Raji (cell line): ENCODE measurements around the gene ARHGAP10.

Source experiments
- POLR2A ChIP-seq: IDR thresholded peaks from 2 replicates; pipeline ENCODE4 v1.6.1; 2011; ENCODE audit warnings: low read depth, low read length, control low read depth; ENCODE audit not compliant: insufficient read depth

The ARHGAP10 gene

DNA sequence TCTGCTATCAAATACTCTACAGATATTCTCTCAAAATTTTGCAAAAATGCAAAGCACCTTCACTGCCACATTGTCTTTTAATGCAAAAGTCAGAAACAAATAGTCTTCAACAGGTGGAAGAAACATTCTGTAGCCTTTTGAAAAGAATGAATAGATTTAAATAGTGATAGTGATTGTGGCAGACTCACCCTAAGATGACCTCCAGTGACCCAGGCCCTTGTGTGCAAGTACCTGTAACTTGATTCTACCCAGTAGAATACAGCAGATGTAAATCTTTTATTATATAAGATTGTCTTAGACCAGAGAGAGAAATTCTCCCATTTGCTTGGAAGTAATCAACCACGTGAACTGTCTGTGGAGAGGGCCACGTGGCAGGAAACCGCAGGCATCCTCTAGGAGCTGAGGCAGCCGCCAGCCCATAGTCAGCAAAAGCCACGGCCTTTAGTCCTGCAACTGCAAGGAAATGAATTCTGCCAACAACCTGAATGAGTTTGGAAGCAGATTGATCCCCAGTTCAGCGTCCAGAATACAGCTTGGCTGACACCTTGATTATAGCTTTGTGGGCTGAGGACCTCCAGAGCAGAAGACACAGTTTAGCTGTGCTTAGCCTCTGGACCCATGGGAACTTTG lies 272.5 kb downstream of the ARHGAP10 start:
- TF ChIP-seq POLR2A = no peak

GRCh38 chr4:148006001-148006400 lies 274.1 kb downstream of the ARHGAP10 start:
- no peak for TF ChIP-seq POLR2A

- TF ChIP-seq POLR2A = no peak
Observed at GRCh38 chr4:148007314-148007760, 275.4 kb downstream of the ARHGAP10 start.

- TF ChIP-seq POLR2A = no peak
Observed at GRCh38 chr4:148007792-148008191, 275.9 kb downstream of the ARHGAP10 start.

DNA sequence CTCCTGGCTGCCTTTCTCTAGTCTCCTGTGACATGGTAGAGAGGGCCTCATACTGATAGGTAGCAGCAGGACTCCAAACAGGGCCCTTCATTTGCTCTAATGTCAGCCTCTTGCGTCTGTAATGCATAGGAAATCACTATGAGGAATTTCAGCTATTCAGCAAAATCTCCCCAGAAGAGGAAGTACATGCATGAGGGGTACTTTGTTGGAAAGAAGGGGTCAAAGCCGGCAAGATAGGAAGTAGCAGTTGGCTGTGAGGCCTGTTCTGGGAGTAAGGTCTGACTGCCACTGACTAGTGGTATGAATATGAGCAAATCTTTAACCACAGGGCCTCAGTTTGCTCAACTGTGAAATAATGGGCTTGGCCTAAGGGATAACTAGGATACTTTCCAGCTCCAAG lies 283.2 kb downstream of the ARHGAP10 start:
- no peak for TF ChIP-seq POLR2A

- no peak for TF ChIP-seq POLR2A
Observed at GRCh38 chr4:148015468-148015867, 283.6 kb downstream of the ARHGAP10 start.

GRCh38 chr4:148016063-148016637 lies 284.3 kb downstream of the ARHGAP10 start:
- no peak for TF ChIP-seq POLR2A

- no peak for TF ChIP-seq POLR2A
Observed at GRCh38 chr4:148017801-148018200, 285.9 kb downstream of the ARHGAP10 start.

- TF ChIP-seq POLR2A = no peak
Observed at GRCh38 chr4:148021686-148022085, 289.8 kb downstream of the ARHGAP10 start.

DNA sequence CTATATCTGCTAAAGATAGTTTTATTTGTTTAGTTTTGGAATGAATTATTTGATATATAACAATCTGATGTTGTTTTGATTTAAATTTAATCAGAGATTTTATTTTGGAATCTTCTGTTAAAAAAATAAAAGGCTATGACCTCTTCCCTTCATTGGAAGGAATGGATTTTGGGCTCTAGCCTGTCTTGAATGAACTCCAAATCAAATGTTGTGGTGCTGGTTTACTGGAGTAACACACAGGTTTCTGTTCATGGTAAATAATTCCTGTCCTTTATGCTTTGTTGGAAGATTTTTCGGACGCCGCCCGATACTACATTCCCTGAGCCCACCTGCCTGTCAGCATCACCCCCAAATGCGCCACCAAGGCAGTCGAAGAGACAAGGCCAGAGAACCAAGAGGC lies 291.1 kb downstream of the ARHGAP10 start:
- no peak for TF ChIP-seq POLR2A

DNA sequence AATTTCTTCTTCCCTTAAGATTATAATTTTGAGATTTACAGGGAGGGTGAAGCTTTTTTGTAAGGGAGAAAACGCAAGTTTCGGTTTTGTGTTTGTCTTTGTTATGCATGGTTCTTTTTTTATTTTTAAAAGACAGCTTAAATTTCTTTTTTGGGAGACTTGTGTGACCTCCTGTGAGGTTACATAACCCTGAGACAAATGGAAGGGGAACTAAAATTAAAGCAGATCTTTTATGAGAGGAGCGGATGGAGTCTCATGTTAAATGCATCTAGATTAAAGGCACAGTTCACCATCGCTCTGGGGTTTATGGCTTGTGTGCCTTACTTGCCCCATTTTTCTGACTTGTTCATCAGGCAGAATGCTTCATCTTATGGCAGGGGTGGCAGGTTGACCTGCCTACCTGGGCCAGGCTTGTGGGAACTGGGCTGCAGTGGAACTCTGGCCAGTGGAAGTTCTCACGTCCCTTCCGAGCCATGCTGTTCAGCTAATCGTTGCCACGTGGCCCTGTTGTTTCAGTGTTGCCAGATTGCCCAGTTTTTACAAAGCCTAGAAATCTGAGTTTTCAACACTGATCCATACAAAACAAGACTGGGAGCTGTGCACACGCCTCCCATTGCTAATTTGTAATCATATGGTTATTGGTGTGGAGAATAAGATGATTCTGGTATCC lies 291.8 kb downstream of the ARHGAP10 start:
- TF ChIP-seq POLR2A = no peak

DNA sequence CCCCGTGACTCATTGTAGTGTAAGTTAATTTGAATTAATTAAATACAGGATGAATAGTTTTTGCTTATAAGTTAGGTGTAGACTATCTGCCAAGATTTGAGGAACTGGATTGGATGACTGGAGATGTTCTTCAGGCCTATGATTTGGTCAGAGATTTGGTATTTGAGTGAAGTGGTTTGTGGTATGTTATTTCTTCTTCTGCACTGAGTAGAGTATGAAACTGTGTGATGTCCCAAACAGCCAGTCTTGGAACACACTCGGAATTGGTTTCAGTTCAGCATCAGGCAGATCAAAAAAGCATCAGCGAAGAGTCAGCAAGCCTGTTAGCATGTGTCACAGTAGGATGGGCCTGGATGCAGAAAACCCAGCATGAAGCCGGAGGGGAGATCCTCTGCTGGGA lies 294.1 kb downstream of the ARHGAP10 start:
- TF ChIP-seq POLR2A = no peak

DNA sequence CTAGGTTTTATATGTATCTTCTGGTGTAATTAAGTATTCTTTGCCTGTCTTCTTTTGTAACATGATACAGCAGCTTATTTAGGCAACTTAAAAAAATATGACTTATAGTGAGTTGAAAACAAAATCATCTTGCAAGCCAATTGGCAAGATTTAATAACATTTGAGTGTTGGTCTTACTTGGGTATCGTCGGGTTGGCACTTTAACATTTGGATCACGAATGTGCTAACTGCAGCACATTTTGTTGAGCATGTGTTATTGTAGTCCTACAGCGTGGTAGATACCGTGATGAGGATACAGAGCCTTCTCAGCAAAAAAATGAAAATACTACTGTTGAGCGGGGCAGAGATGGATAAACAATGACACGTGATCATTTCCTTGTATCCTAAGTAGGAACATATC lies 295.3 kb downstream of the ARHGAP10 start:
- no peak for TF ChIP-seq POLR2A

DNA sequence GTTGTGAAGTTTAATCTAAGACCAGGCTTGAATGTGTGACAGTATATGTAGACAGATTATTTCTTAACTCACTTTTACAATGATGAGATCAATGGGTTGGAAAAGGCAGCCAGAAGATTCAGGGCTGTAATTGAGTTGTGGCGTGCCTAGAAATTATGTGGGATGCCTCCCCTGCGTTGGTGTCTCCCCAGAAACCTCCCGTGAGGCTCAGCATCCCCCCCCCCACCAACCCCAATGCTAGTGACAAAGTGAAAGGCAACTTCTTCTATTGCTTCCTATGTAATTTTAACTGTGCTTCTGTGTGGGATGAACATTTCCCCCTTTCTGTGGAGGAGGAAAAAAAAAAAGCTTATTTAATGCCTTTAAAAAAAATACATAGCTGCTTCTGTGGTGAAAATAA lies 297.9 kb downstream of the ARHGAP10 start:
- TF ChIP-seq POLR2A = no peak

DNA sequence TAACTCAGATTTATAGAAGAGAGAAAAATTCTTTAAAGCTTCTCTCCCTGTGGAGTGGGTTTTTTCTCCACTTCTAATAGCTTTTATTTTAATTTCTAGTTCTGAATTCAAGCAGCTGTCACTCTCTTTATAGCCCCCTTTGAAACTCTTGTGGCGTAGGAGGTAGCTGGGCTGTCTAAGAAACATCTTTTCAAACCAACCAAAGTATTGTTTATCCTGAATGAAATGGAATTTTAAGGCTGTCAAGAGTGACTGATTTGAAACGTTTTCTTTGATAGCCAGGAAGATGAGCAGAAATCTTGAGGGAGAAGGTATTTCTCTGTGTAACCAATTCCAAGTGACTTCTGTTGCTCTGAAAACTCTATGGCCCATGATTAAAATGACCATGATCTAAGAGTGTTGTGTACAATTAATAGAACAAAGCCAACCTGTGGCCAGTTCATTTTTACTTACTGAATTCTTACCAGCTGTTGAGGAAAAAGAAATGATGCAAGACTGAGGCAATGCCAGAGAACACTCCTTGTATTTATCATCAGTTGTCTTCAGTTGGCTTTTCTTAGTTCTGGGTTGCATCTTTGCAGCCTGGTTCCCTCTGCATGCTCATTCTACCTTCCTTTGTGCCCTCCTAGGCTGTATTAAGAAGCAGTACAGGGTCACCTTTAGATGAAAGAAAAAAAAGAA lies 298.4 kb downstream of the ARHGAP10 start:
- TF ChIP-seq POLR2A = no peak

GRCh38 chr4:148034813-148035212 lies 302.9 kb downstream of the ARHGAP10 start:
- TF ChIP-seq POLR2A = no peak
